SK-N-SH (cell line): Measurements from ENCODE around the gene CAPN3.

Experiments used
- CHD2 ChIP-seq: fragments of 150-350 bp; IDR thresholded peaks from 2 replicates; pipeline ENCODE4 v1.6.1; 2018; ENCODE audit warnings: low read length; ENCODE audit not compliant: partially characterized antibody
- CTCF ChIP-seq: fragments of 200-600 bp; sonication (generic); IDR thresholded peaks from 2 replicates; pipeline ENCODE4 v1.6.1; 2017; ENCODE audit warnings: antibody characterized with exemption, mild to moderate bottlenecking, moderate library complexity
- POLR2AphosphoS5 ChIP-seq: IDR thresholded peaks from 2 replicates; pipeline ENCODE4 v1.6.1; 2012; ENCODE audit warnings: low read depth, low read length
- RXRA ChIP-seq: IDR thresholded peaks from 2 replicates; pipeline ENCODE4 v1.4.0; 2012; ENCODE audit warnings: low read depth, mild to moderate bottlenecking, borderline replicate concordance
- TEAD4 ChIP-seq: IDR thresholded peaks from 2 replicates; pipeline ENCODE4 v1.4.0; 2012; ENCODE audit warnings: mild to moderate bottlenecking, borderline replicate concordance; ENCODE audit not compliant: insufficient read depth
- TF ChIP-seq, protein P1 (sequence below): IDR thresholded peaks from 2 replicates; pipeline ENCODE4 v1.6.1; 2012; ENCODE audit warnings: mild to moderate bottlenecking, low read depth, low read length, moderate library complexity

DNA sequence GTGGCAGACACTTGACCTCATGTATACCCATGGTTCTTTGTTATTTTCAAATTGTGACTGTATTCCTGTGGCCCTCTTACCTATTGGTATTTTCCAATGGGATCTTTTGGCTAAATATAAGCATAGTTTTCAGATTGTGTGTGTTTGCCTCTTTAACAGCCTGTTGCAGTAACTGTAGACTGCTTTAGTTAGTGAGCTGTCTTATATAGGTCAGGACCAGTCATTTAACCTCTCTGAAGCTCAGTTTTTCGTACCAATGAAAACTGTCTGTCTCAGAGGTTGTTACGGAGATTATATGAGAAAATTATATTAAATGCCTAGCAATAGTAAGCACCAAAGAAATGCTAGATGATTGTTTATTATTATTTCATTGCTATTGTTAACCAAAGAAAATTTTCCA is 29.3 kb upstream of the CAPN3 start:
- TF ChIP-seq TEAD4 = no peak
- no peak for TF ChIP-seq CTCF
- TF ChIP-seq CHD2 = no peak
- no peak for TF ChIP-seq RXRA
- TF ChIP-seq POLR2AphosphoS5 = no peak
- TF ChIP-seq, protein P1, sequence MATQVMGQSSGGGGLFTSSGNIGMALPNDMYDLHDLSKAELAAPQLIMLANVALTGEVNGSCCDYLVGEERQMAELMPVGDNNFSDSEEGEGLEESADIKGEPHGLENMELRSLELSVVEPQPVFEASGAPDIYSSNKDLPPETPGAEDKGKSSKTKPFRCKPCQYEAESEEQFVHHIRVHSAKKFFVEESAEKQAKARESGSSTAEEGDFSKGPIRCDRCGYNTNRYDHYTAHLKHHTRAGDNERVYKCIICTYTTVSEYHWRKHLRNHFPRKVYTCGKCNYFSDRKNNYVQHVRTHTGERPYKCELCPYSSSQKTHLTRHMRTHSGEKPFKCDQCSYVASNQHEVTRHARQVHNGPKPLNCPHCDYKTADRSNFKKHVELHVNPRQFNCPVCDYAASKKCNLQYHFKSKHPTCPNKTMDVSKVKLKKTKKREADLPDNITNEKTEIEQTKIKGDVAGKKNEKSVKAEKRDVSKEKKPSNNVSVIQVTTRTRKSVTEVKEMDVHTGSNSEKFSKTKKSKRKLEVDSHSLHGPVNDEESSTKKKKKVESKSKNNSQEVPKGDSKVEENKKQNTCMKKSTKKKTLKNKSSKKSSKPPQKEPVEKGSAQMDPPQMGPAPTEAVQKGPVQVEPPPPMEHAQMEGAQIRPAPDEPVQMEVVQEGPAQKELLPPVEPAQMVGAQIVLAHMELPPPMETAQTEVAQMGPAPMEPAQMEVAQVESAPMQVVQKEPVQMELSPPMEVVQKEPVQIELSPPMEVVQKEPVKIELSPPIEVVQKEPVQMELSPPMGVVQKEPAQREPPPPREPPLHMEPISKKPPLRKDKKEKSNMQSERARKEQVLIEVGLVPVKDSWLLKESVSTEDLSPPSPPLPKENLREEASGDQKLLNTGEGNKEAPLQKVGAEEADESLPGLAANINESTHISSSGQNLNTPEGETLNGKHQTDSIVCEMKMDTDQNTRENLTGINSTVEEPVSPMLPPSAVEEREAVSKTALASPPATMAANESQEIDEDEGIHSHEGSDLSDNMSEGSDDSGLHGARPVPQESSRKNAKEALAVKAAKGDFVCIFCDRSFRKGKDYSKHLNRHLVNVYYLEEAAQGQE = no peak
